Measurements from ENCODE around the gene ATXN1.

GRCh38 chr6:16316741-16317251 lies 444.5 kb downstream of the ATXN1 start:
- TF ChIP-seq POLR2A (IDR thresholded peaks at IDR 0.05; ENCODE audit: low read length) = no peak
- no peak for TF ChIP-seq GATA1 (IDR thresholded peaks at IDR 0.05; ENCODE audit: low read depth, low read length)
